SK-N-MC (cell line): ENCODE data around the gene ART1.

Source experiments
- DNase-seq: peaks from one replicate; pipeline ENCODE4 v3.0.0-alpha.2; 2011; ENCODE audit warnings: low read depth, low spot score
- H3K27ac ChIP-seq: fragments of 200-600 bp; sonication (generic); 2 replicates; pipeline ENCODE4 v1.5.1; 2016; ENCODE audit warnings: mixed run types
- H3K36me3 ChIP-seq: fragments of 200-600 bp; sonication (generic); 2 replicates; pipeline ENCODE4 v1.6.1; 2017; ENCODE audit warnings: antibody characterized with exemption, low read length, mixed read lengths; ENCODE audit not compliant: insufficient read depth
- H3K4me3 ChIP-seq: fragments of 200-600 bp; sonication (generic); 2 replicates; pipeline ENCODE4 v1.5.1; 2016
- H3K9ac ChIP-seq: fragments of 200-600 bp; sonication (generic); 2 replicates; pipeline ENCODE4 v1.8.0; 2017; ENCODE audit warnings: mixed run types, mixed read lengths; ENCODE audit not compliant: insufficient read length
- H3K9me3 ChIP-seq: fragments of 200-600 bp; sonication (generic); 2 replicates; pipeline ENCODE4 v1.6.1; 2017; ENCODE audit warnings: low read depth, mild to moderate bottlenecking, antibody characterized with exemption, low read length, moderate library complexity, mixed read lengths
- EZH2 ChIP-seq: fragments of 200-600 bp; sonication (generic); IDR thresholded peaks from one replicate; pipeline ENCODE4 v1.6.1; 2017; ENCODE audit warnings: antibody characterized with exemption
- FOXP2 ChIP-seq: optimal IDR thresholded peaks from 2 replicates; pipeline ENCODE3; 2011; ENCODE audit warnings: mild to moderate bottlenecking, moderate library complexity; ENCODE audit not compliant: insufficient read depth; ENCODE audit errors: extremely low read length, control extremely low read depth
- POLR2AphosphoS5 ChIP-seq: IDR thresholded peaks from 2 replicates; pipeline ENCODE4 v1.6.1; 2012; ENCODE audit warnings: mild to moderate bottlenecking, low read depth, low read length, borderline replicate concordance

Gene ART1

DNA sequence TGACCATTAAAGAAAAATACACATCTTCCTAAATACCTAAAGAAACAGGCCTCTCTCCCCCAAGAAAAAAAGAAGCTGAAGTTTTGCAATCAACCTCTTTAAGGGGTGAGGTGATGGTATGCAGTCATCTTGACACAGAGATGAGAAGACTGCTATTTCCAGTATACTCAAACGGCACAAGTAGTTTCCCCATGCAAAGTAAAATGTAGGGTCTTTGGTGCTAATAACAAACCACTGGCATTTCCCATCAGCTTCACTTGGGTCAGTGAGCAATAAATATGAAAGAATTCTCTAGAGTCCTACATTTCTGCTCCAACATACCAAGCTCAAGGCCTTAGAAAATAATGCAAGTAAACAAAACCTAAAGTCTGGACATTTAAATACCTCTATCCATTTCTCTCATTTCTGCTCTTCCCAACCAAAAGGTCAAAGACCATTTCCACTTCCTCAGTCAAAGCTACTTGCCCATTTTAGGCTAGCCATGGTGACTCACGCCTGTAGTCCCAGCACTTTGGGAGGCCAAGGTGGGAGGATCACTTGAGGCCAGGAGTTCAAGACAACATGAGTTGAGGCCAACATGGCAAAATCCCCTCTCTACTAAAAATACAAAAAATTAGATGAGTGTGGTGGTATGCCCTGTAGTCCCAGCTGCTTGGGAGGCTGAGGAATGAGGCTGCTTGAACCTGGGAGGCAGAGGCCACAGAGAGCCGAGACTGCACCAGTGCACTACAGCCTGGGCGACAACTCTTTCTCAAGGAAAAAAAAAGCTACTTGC is 65.7 kb downstream of the ART1 start:
- H3K4me3 ChIP-seq: no peak overlapping the region
- H3K9ac ChIP-seq: no peak overlapping the region
- TF ChIP-seq FOXP2 (no peak), POLR2AphosphoS5 (no peak), EZH2 (no peak)
- no peaks in the 10 kb centered on the region for H3K9me3 ChIP-seq
- DNase-seq: no peak
- H3K36me3 ChIP-seq: peaks cover 81% of the 10 kb centered on the region
- no peak overlapping the region for H3K27ac ChIP-seq

GRCh38 chr11:3712274-3712673 is 67.3 kb downstream of the ART1 start:
- H3K36me3 ChIP-seq: peaks cover 81% of the 10 kb centered on the region
- no peak for DNase-seq
- H3K9ac ChIP-seq: no peak overlapping the region
- H3K27ac ChIP-seq: no peak overlapping the region
- H3K9me3 ChIP-seq: no peaks in the 10 kb centered on the region
- no peak overlapping the region for H3K4me3 ChIP-seq
- no peak for TF ChIP-seq EZH2
- TF ChIP-seq FOXP2: no peak
